Keratinocyte (primary cell): ENCODE results near the gene ZFYVE28. TPM values are rescaled to one million over a fixed set of nuclear protein-coding genes. Genes with fewer than 3 reads are reported as not detected.

Experiments
- DNase-seq: peaks from one replicate; pipeline ENCODE4 v3.0.0-alpha.2; 2011; ENCODE audit warnings: low read depth, missing footprints, low spot score
- FAIRE-seq: peaks from 2 replicates; lab custom pipeline; 2011; peaks lifted over from hg19 to GRCh38; lab: Jason Lieb, UNC
- H2AFZ ChIP-seq: 2 replicates; pipeline ENCODE4 v1.6.0; 2012; ENCODE audit warnings: low read length, control low read depth, inconsistent platforms; ENCODE audit not compliant: control insufficient read depth
- H3K27ac ChIP-seq: 2 replicates; pipeline ENCODE4 v1.5.1; 2011; ENCODE audit warnings: low read length; ENCODE audit not compliant: control insufficient read depth, insufficient read depth
- H3K27me3 ChIP-seq: 3 replicates; pipeline ENCODE4 v1.6.0; 2011; ENCODE audit warnings: low read length; ENCODE audit not compliant: control insufficient read depth, insufficient read depth; ENCODE audit errors: extremely low read depth
- H3K36me3 ChIP-seq, 2 experiments: 2 replicates in 1 of 2; 3 replicates in 1 of 2; pipeline ENCODE4 v1.5.1; 2011; ENCODE audit warnings: low read length in 2 of 2, mild to moderate bottlenecking in 1 of 2; ENCODE audit not compliant: control insufficient read depth in 2 of 2, insufficient read depth in 2 of 2; ENCODE audit errors: extremely low read depth in 1 of 2
- H3K4me1 ChIP-seq: 3 replicates; pipeline ENCODE4 v1.5.1; 2011; ENCODE audit warnings: low read length; ENCODE audit not compliant: control insufficient read depth, insufficient read depth; ENCODE audit errors: extremely low read depth
- H3K4me2 ChIP-seq: 3 replicates; pipeline ENCODE4 v1.6.0; 2011; ENCODE audit warnings: low read depth, low read length; ENCODE audit not compliant: control insufficient read depth, insufficient read depth; ENCODE audit errors: extremely low read depth
- H3K4me3 ChIP-seq, 3 experiments: fragments of 200-600 bp in 1 of 3; sonication (generic) in 1 of 3; 2 replicates in 2 of 3; 3 replicates in 1 of 3; pipeline ENCODE4 v1.5.1; 2011 to 2016; ENCODE audit warnings: low read length in 3 of 3, mild to moderate bottlenecking in 3 of 3, control low read depth in 2 of 3, inconsistent platforms in 1 of 3, low read depth in 1 of 3, mixed read lengths in 1 of 3, mixed run types in 1 of 3, moderate library complexity in 1 of 3; ENCODE audit not compliant: control insufficient read depth in 2 of 3, insufficient read depth in 2 of 3; ENCODE audit errors: extremely low read depth in 1 of 3
- H3K79me2 ChIP-seq: 2 replicates; pipeline ENCODE4 v1.6.0; 2012; ENCODE audit warnings: low read length; ENCODE audit not compliant: control insufficient read depth, insufficient read depth
- H3K9ac ChIP-seq: 3 replicates; pipeline ENCODE4 v1.6.0; 2011; ENCODE audit warnings: low read length; ENCODE audit not compliant: control insufficient read depth, insufficient read depth; ENCODE audit errors: extremely low read depth
- H3K9me1 ChIP-seq: 3 replicates; pipeline ENCODE4 v1.6.0; 2011; ENCODE audit warnings: low read length; ENCODE audit not compliant: control insufficient read depth, insufficient read depth; ENCODE audit errors: extremely low read depth
- H3K9me3 ChIP-seq: 2 replicates; pipeline ENCODE4 v1.5.1; 2012; ENCODE audit warnings: low read depth, low read length; ENCODE audit not compliant: control insufficient read depth
- H4K20me1 ChIP-seq: 3 replicates; pipeline ENCODE4 v1.6.0; 2011; ENCODE audit warnings: low read length; ENCODE audit not compliant: control insufficient read depth, insufficient read depth; ENCODE audit errors: extremely low read depth
- EZH2 ChIP-seq: IDR thresholded peaks from one replicate; pipeline ENCODE4 v1.6.1; 2012; ENCODE audit warnings: inconsistent platforms, mild to moderate bottlenecking, low read length, moderate library complexity
- dilution Hi-C: fragments of 300-500 bp; cut with MboI; formaldehyde crosslinking; loops from one replicate; pipeline ENCODE4 v1.7.0; 2020; ENCODE audit warnings: low sequenced_read_pairs; ENCODE audit not compliant: extremely low pct_ligation_motif_present
- polyA plus RNA-seq, 5 experiments: library from polyadenylated mRNA; depleted of rRNA in 3 of 5; stranded (reverse) in 3 of 5; stranded (forward) in 1 of 5; unstranded in 1 of 5; fragments of >200 nt; gene quantifications; 1 replicate in 1 of 5; 2 replicates in 3 of 5; 3 replicates in 1 of 5; pipeline versions ENCODE4 v1.2.1 to v1.2.3, GENCODE V29; 2011 to 2012; ENCODE audit warnings: missing spikeins in 2 of 5, low read depth in 1 of 5, low replicate concordance in 1 of 5
- TF ChIP-seq, protein P1 (sequence below), 3 experiments: IDR thresholded peaks in 1 of 3; conservative IDR thresholded peaks in 1 of 3; optimal IDR thresholded peaks in 1 of 3; 2 replicates in 2 of 3; 3 replicates in 1 of 3; pipeline versions ENCODE3 to v1.5.1; 2011; ENCODE audit warnings: low read length in 3 of 3, mild to moderate bottlenecking in 3 of 3, moderate library complexity in 2 of 3, control low read depth in 1 of 3, inconsistent platforms in 1 of 3; ENCODE audit not compliant: insufficient read depth in 2 of 3; ENCODE audit errors: extremely low read depth in 1 of 3

The ZFYVE28 gene
- polyA plus RNA-seq, 1 donor (not counting 4 experiments of a cell fraction or from before 2014, with no cell fraction given), result 0.33 TPM

DNA sequence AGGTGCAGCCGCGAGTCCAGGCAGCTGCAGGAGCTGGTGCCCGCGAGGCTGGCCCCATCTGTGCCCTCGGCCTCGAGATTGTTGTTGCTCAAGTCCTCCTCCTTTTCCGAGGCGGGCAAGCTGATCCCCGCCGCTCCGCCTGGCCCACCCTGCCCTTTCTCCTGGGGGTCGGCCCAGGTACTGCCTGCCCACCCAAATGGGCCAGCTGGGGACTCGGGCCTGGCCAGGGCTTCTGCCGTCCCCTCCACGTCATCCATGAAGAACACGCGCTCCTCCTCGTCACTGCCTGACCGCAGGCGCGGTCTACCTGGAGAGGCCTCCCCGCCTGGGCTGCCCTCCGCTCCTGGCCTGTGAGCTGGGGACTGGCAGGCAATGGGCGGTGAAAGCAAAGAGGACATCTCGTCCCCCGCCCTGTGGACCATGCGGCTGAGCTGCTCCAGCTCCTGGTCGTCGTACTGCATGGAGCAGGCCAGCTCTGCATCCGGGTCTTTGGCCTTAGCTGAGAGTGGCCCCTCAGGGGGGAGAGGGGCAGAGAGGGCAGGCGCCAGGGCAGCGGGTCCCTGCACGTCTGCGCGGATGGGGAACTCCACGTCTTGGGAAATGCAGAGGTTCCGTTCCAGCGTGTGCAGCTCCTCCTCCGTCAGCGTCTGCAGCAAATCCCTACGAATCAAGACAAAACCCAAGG is 113.4 kb downstream of the ZFYVE28 start:
- no peak for DNase-seq
- no peak for FAIRE-seq

DNA sequence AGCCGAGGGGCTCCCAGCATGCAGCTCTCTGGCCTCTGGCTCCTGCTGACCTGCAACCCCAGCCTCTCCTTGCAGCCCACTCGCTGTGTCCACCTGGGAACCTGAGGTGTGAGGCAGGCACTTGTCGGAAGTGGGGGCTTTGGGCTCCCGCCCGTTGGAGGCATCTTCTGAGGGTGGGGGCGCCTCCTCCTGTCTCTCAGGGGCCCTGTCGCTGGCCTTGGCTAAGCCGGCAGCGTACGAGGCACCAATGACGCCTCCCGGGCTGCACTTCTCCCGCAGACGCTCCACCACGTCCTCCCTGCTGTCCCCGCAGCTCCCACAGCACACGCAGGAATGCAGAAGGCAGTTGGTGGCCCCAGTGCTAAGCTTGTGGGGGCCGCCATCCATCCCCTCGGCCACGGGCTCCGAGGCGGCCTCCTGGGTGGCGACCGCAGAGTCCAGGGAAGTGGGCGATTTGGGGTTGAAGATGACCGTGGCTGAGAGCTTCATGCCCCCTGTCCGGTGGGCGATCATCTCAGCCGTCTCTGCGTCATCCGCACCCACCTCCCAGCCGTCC is 114.0 kb downstream of the ZFYVE28 start:
- H3K27me3 ChIP-seq, result peaks cover 9% of the 10 kb centered on the region
- no peak for DNase-seq
- no peak overlapping the region for H3K9ac ChIP-seq
- no peak overlapping the region for H3K4me3 ChIP-seq
- no peak for FAIRE-seq
- no peaks in the 10 kb centered on the region for H4K20me1 ChIP-seq
- H3K9me3 ChIP-seq, result no peaks in the 10 kb centered on the region
- no peak overlapping the region for H2AFZ ChIP-seq
- TF ChIP-seq, protein P1, sequence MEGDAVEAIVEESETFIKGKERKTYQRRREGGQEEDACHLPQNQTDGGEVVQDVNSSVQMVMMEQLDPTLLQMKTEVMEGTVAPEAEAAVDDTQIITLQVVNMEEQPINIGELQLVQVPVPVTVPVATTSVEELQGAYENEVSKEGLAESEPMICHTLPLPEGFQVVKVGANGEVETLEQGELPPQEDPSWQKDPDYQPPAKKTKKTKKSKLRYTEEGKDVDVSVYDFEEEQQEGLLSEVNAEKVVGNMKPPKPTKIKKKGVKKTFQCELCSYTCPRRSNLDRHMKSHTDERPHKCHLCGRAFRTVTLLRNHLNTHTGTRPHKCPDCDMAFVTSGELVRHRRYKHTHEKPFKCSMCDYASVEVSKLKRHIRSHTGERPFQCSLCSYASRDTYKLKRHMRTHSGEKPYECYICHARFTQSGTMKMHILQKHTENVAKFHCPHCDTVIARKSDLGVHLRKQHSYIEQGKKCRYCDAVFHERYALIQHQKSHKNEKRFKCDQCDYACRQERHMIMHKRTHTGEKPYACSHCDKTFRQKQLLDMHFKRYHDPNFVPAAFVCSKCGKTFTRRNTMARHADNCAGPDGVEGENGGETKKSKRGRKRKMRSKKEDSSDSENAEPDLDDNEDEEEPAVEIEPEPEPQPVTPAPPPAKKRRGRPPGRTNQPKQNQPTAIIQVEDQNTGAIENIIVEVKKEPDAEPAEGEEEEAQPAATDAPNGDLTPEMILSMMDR (optimal IDR thresholded peaks at IDR 0.05 in 1 of 3, IDR thresholded peaks at IDR 0.05 in 1 of 3, conservative IDR thresholded peaks at IDR 0.05 in 1 of 3; ENCODE audit: extremely low read depth in 1 of 3, insufficient read depth in 2 of 3, low read length in 3 of 3), result no peak
- no peaks in the 10 kb centered on the region for H3K36me3 ChIP-seq
- no peaks in the 10 kb centered on the region for H3K79me2 ChIP-seq
- H3K4me1 ChIP-seq, result no peaks in the 10 kb centered on the region
- dilution Hi-C loops, result no loop called here
- no peak overlapping the region for H3K27ac ChIP-seq
- H3K9me1 ChIP-seq, result no peaks in the 10 kb centered on the region
- no peak overlapping the region for H3K4me2 ChIP-seq

More for the DNA sequence above, 113.4 kb downstream of the ZFYVE28 start:
- dilution Hi-C loops, result no loop called here
- no peak overlapping the region for H3K4me3 ChIP-seq
- H3K27ac ChIP-seq, result no peak overlapping the region
- no peaks in the 10 kb centered on the region for H3K79me2 ChIP-seq
- no peaks in the 10 kb centered on the region for H3K9me3 ChIP-seq
- H4K20me1 ChIP-seq, result no peaks in the 10 kb centered on the region
- H3K9ac ChIP-seq, result no peak overlapping the region
- no peak overlapping the region for H3K4me2 ChIP-seq
- peaks cover 9% of the 10 kb centered on the region for H3K27me3 ChIP-seq
- no peaks in the 10 kb centered on the region for H3K4me1 ChIP-seq
- H2AFZ ChIP-seq, result no peak overlapping the region
- TF ChIP-seq, protein P1 (optimal IDR thresholded peaks at IDR 0.05 in 1 of 3, IDR thresholded peaks at IDR 0.05 in 1 of 3, conservative IDR thresholded peaks at IDR 0.05 in 1 of 3; ENCODE audit: extremely low read depth in 1 of 3, insufficient read depth in 2 of 3, low read length in 3 of 3), result no peak
- TF ChIP-seq EZH2, result no peak
- no peaks in the 10 kb centered on the region for H3K36me3 ChIP-seq
- H3K9me1 ChIP-seq, result no peaks in the 10 kb centered on the region
